H1 (cell line): ENCODE data around the gene TAS1R1. TPM values are rescaled to one million over a fixed set of nuclear protein-coding genes. Genes with fewer than 3 reads are reported as not detected.

Source experiments
- CTCF ChIA-PET: fragments of 300-600 bp; sonication (Branson Sonifier 250); formaldehyde crosslinking; loops from one replicate; lab custom pipeline; 2021; ENCODE audit not compliant: partially characterized antibody; lab: Charles Lee
- POLR2A ChIA-PET: fragments of 300-600 bp; sonication (Branson Sonifier 250); formaldehyde crosslinking; loops from one replicate; lab custom pipeline; 2021; ENCODE audit warnings: inconsistent platforms; ENCODE audit not compliant: partially characterized antibody; lab: Charles Lee
- DNase-seq, 2 experiments: peaks; one replicate each; pipeline versions ENCODE4 v3.0.0 to v3.0.0-alpha.2; 2010 to 2022; ENCODE audit warnings: low spot score in 2 of 2, low read depth in 1 of 2, mixed read lengths in 1 of 2
- FAIRE-seq: peaks from 2 replicates; lab custom pipeline; 2011; peaks lifted over from hg19 to GRCh38; lab: Jason Lieb, UNC
- H2AFZ ChIP-seq: 2 replicates; pipeline ENCODE4 v1.8.1; 2012; ENCODE audit warnings: low read length, inconsistent platforms
- H2AK5ac ChIP-seq: 2 replicates; pipeline ENCODE4 v1.6.1; 2013; ENCODE audit warnings: low read depth, low read length
- H2BK120ac ChIP-seq: replicated peaks from 2 replicates; pipeline ENCODE3; 2013; ENCODE audit warnings: low read depth, low read length, inconsistent platforms
- H2BK12ac ChIP-seq: 2 replicates; pipeline ENCODE4 v1.6.1; 2013; ENCODE audit warnings: low read depth, low read length
- H2BK15ac ChIP-seq: 2 replicates; pipeline ENCODE4 v1.6.1; 2013; ENCODE audit warnings: low read length
- H2BK20ac ChIP-seq: 2 replicates; pipeline ENCODE4 v1.6.1; 2013; ENCODE audit warnings: low read length
- H2BK5ac ChIP-seq: 2 replicates; pipeline ENCODE4 v1.6.1; 2013; ENCODE audit warnings: low read depth, low read length
- H3K14ac ChIP-seq: 2 replicates; pipeline ENCODE4 v1.6.1; 2013; ENCODE audit warnings: inconsistent platforms; ENCODE audit not compliant: insufficient read length
- H3K18ac ChIP-seq: 2 replicates; pipeline ENCODE4 v1.6.1; 2013; ENCODE audit warnings: low read length; ENCODE audit errors: extremely low read depth
- H3K23ac ChIP-seq: 2 replicates; pipeline ENCODE4 v1.6.1; 2013; ENCODE audit warnings: inconsistent platforms; ENCODE audit not compliant: insufficient read length
- H3K23me2 ChIP-seq: 2 replicates; pipeline ENCODE4 v1.6.1; 2013; ENCODE audit warnings: low read depth, low read length
- H3K27ac ChIP-seq: 2 replicates; pipeline ENCODE4 v1.6.1; 2011; ENCODE audit warnings: low read depth, low read length, inconsistent platforms
- H3K27me3 ChIP-seq, 4 experiments: replicated peaks in 1 of 4; 1 replicate in 1 of 4; 2 replicates in 3 of 4; pipeline versions ENCODE4 v1.6.1 to v1.8.1; 2011 to 2013; ENCODE audit warnings: low read length in 3 of 4, mild to moderate bottlenecking in 3 of 4, inconsistent platforms in 2 of 4, mixed read lengths in 2 of 4, moderate library complexity in 1 of 4; ENCODE audit not compliant: control insufficient read depth in 3 of 4, insufficient read depth in 3 of 4; ENCODE audit errors: extremely low read depth in 1 of 4
- H3K36me3 ChIP-seq, 4 experiments: 2 replicates each; pipeline versions ENCODE4 v1.6.1 to v1.8.1; 2011 to 2013; ENCODE audit warnings: mild to moderate bottlenecking in 4 of 4, low read length in 3 of 4, moderate library complexity in 2 of 4, control low read depth in 1 of 4, inconsistent platforms in 1 of 4; ENCODE audit not compliant: insufficient read depth in 4 of 4, control insufficient read depth in 2 of 4
- H3K4ac ChIP-seq: replicated peaks from 2 replicates; pipeline ENCODE3; 2013; ENCODE audit warnings: low read length, low read depth, mixed read lengths, inconsistent platforms; ENCODE audit not compliant: insufficient read length
- H3K4me1 ChIP-seq, 4 experiments: replicated peaks in 1 of 4; 1 replicate in 1 of 4; 2 replicates in 3 of 4; pipeline versions ENCODE4 v1.6.1 to v1.8.1; 2011 to 2013; ENCODE audit warnings: low read length in 3 of 4, inconsistent platforms in 2 of 4, mixed read lengths in 1 of 4; ENCODE audit not compliant: insufficient read depth in 4 of 4, control insufficient read depth in 3 of 4
- H3K4me2 ChIP-seq, 2 experiments: 2 replicates each; pipeline versions ENCODE4 v1.6.1 to v1.8.1; 2011 to 2013; ENCODE audit warnings: low read depth in 2 of 2, low read length in 2 of 2, control low read depth in 1 of 2, inconsistent platforms in 1 of 2, mild to moderate bottlenecking in 1 of 2; ENCODE audit not compliant: insufficient read depth in 1 of 2
- H3K4me3 ChIP-seq, 4 experiments: fragments of 200-600, 300-600 bp in 1 of 4; sonication (generic), shearing (Covaris generic), sonication (Bioruptor Twin) in 1 of 4; 2 replicates each; pipeline versions ENCODE4 v1.5.1 to v1.8.1; 2011 to 2016; ENCODE audit warnings: low read length in 4 of 4, low read depth in 3 of 4, control low read depth in 2 of 4, inconsistent platforms in 2 of 4, mild to moderate bottlenecking in 2 of 4, mixed read lengths in 1 of 4, moderate library complexity in 1 of 4; ENCODE audit not compliant: insufficient read depth in 2 of 4; ENCODE audit errors: extremely low read depth in 1 of 4
- H3K56ac ChIP-seq: replicated peaks from 2 replicates; pipeline ENCODE3; 2013; ENCODE audit warnings: low read depth, mild to moderate bottlenecking, mixed read lengths, low read length, inconsistent platforms; ENCODE audit not compliant: insufficient read length
- H3K79me1 ChIP-seq: 2 replicates; pipeline ENCODE4 v1.6.1; 2013; ENCODE audit warnings: low read depth, low read length, control low read depth
- H3K79me2 ChIP-seq, 2 experiments: 2 replicates each; pipeline versions ENCODE4 v1.6.1 to v1.8.1; 2012 to 2013; ENCODE audit warnings: low read length in 2 of 2, mild to moderate bottlenecking in 2 of 2, inconsistent platforms in 1 of 2; ENCODE audit not compliant: insufficient read depth in 2 of 2, control insufficient read depth in 1 of 2
- H3K9ac ChIP-seq, 4 experiments: replicated peaks in 1 of 4; 1 replicate in 1 of 4; 2 replicates in 3 of 4; pipeline versions ENCODE4 v1.6.1 to v1.8.1; 2011 to 2013; ENCODE audit warnings: low read depth in 3 of 4, low read length in 3 of 4, control low read depth in 2 of 4, mild to moderate bottlenecking in 2 of 4, moderate library complexity in 2 of 4, inconsistent platforms in 1 of 4; ENCODE audit errors: extremely low read depth in 1 of 4
- H3K9me3 ChIP-seq, 2 experiments: 2 replicates each; pipeline versions ENCODE4 v1.6.1 to v1.8.1; 2012 to 2013; ENCODE audit warnings: mild to moderate bottlenecking in 2 of 2, moderate library complexity in 2 of 2, control low read depth in 1 of 2, inconsistent platforms in 1 of 2, low read depth in 1 of 2, low read length in 1 of 2, mixed read lengths in 1 of 2; ENCODE audit not compliant: insufficient read depth in 2 of 2
- H4K20me1 ChIP-seq, 2 experiments: replicated peaks in 1 of 2; 2 replicates each; pipeline versions ENCODE3 to v1.8.1; 2011 to 2013; ENCODE audit warnings: inconsistent platforms in 2 of 2, low read length in 2 of 2, mild to moderate bottlenecking in 1 of 2; ENCODE audit not compliant: insufficient read depth in 2 of 2, control insufficient read depth in 1 of 2
- H4K5ac ChIP-seq: 2 replicates; pipeline ENCODE4 v1.6.1; 2013; ENCODE audit warnings: low read length, low read depth, mixed read lengths, inconsistent platforms; ENCODE audit not compliant: insufficient read length
- H4K8ac ChIP-seq: 2 replicates; pipeline ENCODE4 v1.8.0; 2013; ENCODE audit warnings: mild to moderate bottlenecking, moderate library complexity, low read length, inconsistent platforms; ENCODE audit not compliant: insufficient read depth; ENCODE audit errors: extremely low read depth
- H4K91ac ChIP-seq: replicated peaks from 2 replicates; pipeline ENCODE3; 2013; ENCODE audit warnings: low read length, mixed read lengths, inconsistent platforms; ENCODE audit not compliant: insufficient read length
- BCL11A ChIP-seq, 2 experiments: IDR thresholded peaks; one replicate each; pipeline ENCODE4 v1.6.1; 2011; ENCODE audit warnings: low read depth in 2 of 2, low read length in 2 of 2, mild to moderate bottlenecking in 2 of 2
- HDAC6 ChIP-seq: IDR thresholded peaks from one replicate; pipeline ENCODE4 v1.7.1; 2012; ENCODE audit warnings: low read depth, mild to moderate bottlenecking, inconsistent platforms, low read length, moderate library complexity
- JUN ChIP-seq: IDR thresholded peaks from 2 replicates; pipeline ENCODE4 v1.6.1; 2011; ENCODE audit warnings: low read depth, mild to moderate bottlenecking, improper control_type of control experiment, low read length
- TAF1 ChIP-seq: IDR thresholded peaks from 2 replicates; pipeline ENCODE4 v1.6.1; 2011; ENCODE audit warnings: mild to moderate bottlenecking, low read depth, low read length
- ZNF274 ChIP-seq: IDR thresholded peaks from 2 replicates; pipeline ENCODE4 v1.7.0; 2012; ENCODE audit warnings: low read length, borderline replicate concordance; ENCODE audit errors: extremely low read depth
- WGBS, 2 experiments: shearing (Covaris generic) in 1 of 2; methylation state at CpG; one replicate each; pipeline versions ENCODE4 v1.1.6 to v1.1.7; 2013 to 2015; ENCODE audit warnings: low lambda C conversion rate in 2 of 2, mixed read lengths in 2 of 2, inconsistent platforms in 1 of 2, low coverage in 1 of 2, missing lambda C conversion rate in 1 of 2; ENCODE audit not compliant: insufficient replicate concordance in 2 of 2, insufficient coverage in 1 of 2, insufficient read length in 1 of 2; ENCODE audit errors: extremely low coverage in 1 of 2, missing lambda C conversion rate in 1 of 2; 5-methylcytosine and 5-hydroxymethylcytosine counted together
- polyA plus RNA-seq, 7 experiments: library from polyadenylated mRNA; depleted of rRNA in 3 of 7; stranded (reverse) in 5 of 7; unstranded in 2 of 7; fragments of >200 nt in 5 of 7; fragments of 200-250 nt in 2 of 7; gene quantifications; 1 replicate in 5 of 7; 2 replicates in 1 of 7; 4 replicates in 1 of 7; pipeline versions ENCODE4 v1.2.1 to v1.2.3, GENCODE V29; 2011 to 2013; ENCODE audit warnings: missing spikeins in 2 of 7, mixed read lengths in 2 of 7
- total RNA-seq: library from RNA; stranded (reverse); fragmentation: NEBNext Ultra II Directional; extraction: Animal tissue kit (Norgen Biotek cat#: 25700); gene quantifications from 2 replicates; pipeline ENCODE4 v1.2.1, GENCODE V29; 2021
- TF ChIP-seq, protein P1 (sequence below), 3 experiments: IDR thresholded peaks; 1 replicate in 2 of 3; 2 replicates in 1 of 3; pipeline versions ENCODE4 v1.5.1 to v1.6.1; 2011; ENCODE audit warnings: low read length in 3 of 3, mild to moderate bottlenecking in 3 of 3, inconsistent platforms in 2 of 3, low read depth in 1 of 3, moderate library complexity in 1 of 3; ENCODE audit not compliant: insufficient read depth in 1 of 3; ENCODE audit errors: control extremely low read depth in 1 of 3

The TAS1R1 gene
- total and polyA plus RNA-seq, 2 of the 8 experiments (the other 6 are each of a cell fraction or from before 2014, with no cell fraction given): 0.26 TPM; not detected in 1

GRCh38 chr1:6580593-6581409 lies 25.7 kb downstream of the TAS1R1 start:
- Histone ChIP-seq H4K91ac (no peak overlapping the region), H3K18ac (no peak overlapping the region), H2BK5ac (no peak overlapping the region), H3K56ac (no peak overlapping the region), H3K14ac (no peak overlapping the region), H2BK12ac (no peak overlapping the region), H3K9me3 (no peaks in the 10 kb centered on the region), H4K8ac (no peak overlapping the region; the same call in 1 of the 2 replicates), H2AK5ac (no peak overlapping the region), H3K4me1 (peaks cover 0 to 17% (median 13%) of the 10 kb centered on the region in 4 experiments; a peak in 6 of 7 replicates), H3K4ac (peak overlapping the region; percentile 44), H3K79me1 (peaks cover 8% of the 10 kb centered on the region), H3K36me3 (no peaks in the 10 kb centered on the region; a peak in 1 of 8 replicates), H2AFZ (no peak overlapping the region), H3K4me2 (peak overlapping the region; percentile 87 to 93), H2BK20ac (no peak overlapping the region), H3K27ac (no peak overlapping the region; the same call in 1 of the 2 replicates), H4K20me1 (peaks cover 0 to 19% of the 10 kb centered on the region in 2 experiments), H3K79me2 (peaks cover 0 to 13% of the 10 kb centered on the region in 2 experiments; a peak in 1 of 4 replicates), H2BK120ac (no peak overlapping the region), H3K4me3 (peak overlapping the region; percentile 66 to 75 (median 72)), H3K27me3 (no peaks in the 10 kb centered on the region; a peak in 2 of 7 replicates), H3K9ac (peak overlapping the region in 2 of 4 experiments; percentile 26 to 34; a peak in 3 of 7 replicates), H3K23ac (no peak overlapping the region), H2BK15ac (no peak overlapping the region), H3K23me2 (peaks cover 5% of the 10 kb centered on the region), H4K5ac (no peak overlapping the region)
- WGBS, 2 experiments: 63% methylated on average over 19 of the region's 19 CpGs; no CpG with 5 or more reads in 1 of the 2 experiments
- CTCF ChIA-PET: interaction anchor here (0.6 to 4.3 kb wide), 18 partner anchors 8 to 362 kb away, joined by 3 to 23 read pairs (median 4); partner anchors contain the start of genes NOL9 and TAS1R1
- DNase-seq (no peak), FAIRE-seq (no peak)
- TF ChIP-seq TAF1 (no peak), HDAC6 (no peak), JUN (no peak), BCL11A (IDR thresholded peaks at IDR 0.05; ENCODE audit: low read depth in 2 of 2, low read length in 2 of 2) (no peak), ZNF274 (no peak)
- TF ChIP-seq, protein P1, sequence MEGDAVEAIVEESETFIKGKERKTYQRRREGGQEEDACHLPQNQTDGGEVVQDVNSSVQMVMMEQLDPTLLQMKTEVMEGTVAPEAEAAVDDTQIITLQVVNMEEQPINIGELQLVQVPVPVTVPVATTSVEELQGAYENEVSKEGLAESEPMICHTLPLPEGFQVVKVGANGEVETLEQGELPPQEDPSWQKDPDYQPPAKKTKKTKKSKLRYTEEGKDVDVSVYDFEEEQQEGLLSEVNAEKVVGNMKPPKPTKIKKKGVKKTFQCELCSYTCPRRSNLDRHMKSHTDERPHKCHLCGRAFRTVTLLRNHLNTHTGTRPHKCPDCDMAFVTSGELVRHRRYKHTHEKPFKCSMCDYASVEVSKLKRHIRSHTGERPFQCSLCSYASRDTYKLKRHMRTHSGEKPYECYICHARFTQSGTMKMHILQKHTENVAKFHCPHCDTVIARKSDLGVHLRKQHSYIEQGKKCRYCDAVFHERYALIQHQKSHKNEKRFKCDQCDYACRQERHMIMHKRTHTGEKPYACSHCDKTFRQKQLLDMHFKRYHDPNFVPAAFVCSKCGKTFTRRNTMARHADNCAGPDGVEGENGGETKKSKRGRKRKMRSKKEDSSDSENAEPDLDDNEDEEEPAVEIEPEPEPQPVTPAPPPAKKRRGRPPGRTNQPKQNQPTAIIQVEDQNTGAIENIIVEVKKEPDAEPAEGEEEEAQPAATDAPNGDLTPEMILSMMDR (IDR thresholded peaks at IDR 0.05; ENCODE audit: control extremely low read depth in 1 of 3, insufficient read depth in 1 of 3, low read depth in 1 of 3, low read length in 3 of 3): peak in 1 of 3 experiments; percentile 10; a peak in 1 of 4 replicates
- POLR2A ChIA-PET: interaction anchor here (0.6 to 17.4 kb wide), 10 partner anchors 9 to 61 kb away, joined by 3 to 196 read pairs (median 3); partner anchors contain the start of gene KLHL21
